Mesenchymal stem cell (in vitro differentiated cells and primary cell): ENCODE data around the gene FEM1B.

ENCODE experiments used
- DNase-seq: peaks from one replicate; pipeline ENCODE4 v3.0.0-alpha.2; 2013
- H2AFZ ChIP-seq: one replicate; pipeline ENCODE4 v1.6.1; 2013; ENCODE audit warnings: low read depth, mild to moderate bottlenecking, control low read depth, inconsistent platforms, low read length, moderate library complexity
- H2AK5ac ChIP-seq: 2 replicates; pipeline ENCODE4 v1.6.1; 2013; ENCODE audit warnings: low read length, moderate library complexity, mild to moderate bottlenecking, inconsistent platforms; ENCODE audit not compliant: severe bottlenecking
- H2BK120ac ChIP-seq: one replicate; pipeline ENCODE4 v1.6.1; 2013; ENCODE audit warnings: low read depth, mild to moderate bottlenecking, inconsistent platforms, low read length, moderate library complexity
- H2BK12ac ChIP-seq, 2 experiments: one replicate each; pipeline ENCODE4 v1.6.1; 2013; ENCODE audit warnings: inconsistent platforms in 2 of 2, low read length in 2 of 2, mild to moderate bottlenecking in 2 of 2, moderate library complexity in 2 of 2, control low read depth in 1 of 2
- H2BK15ac ChIP-seq: one replicate; pipeline ENCODE4 v1.6.1; 2013; ENCODE audit warnings: mild to moderate bottlenecking, low read depth, inconsistent platforms; ENCODE audit not compliant: poor library complexity, severe bottlenecking
- H2BK5ac ChIP-seq: 2 replicates; pipeline ENCODE4 v1.6.1; 2013; ENCODE audit warnings: low read depth, mild to moderate bottlenecking, low read length, control low read depth, inconsistent platforms; ENCODE audit not compliant: poor library complexity, severe bottlenecking
- H3K14ac ChIP-seq, 2 experiments: one replicate each; pipeline ENCODE4 v1.6.1; 2013; ENCODE audit warnings: inconsistent platforms in 2 of 2, low read length in 2 of 2, control low read depth in 1 of 2, mild to moderate bottlenecking in 1 of 2, moderate library complexity in 1 of 2
- H3K18ac ChIP-seq, 2 experiments: one replicate each; pipeline ENCODE4 v1.6.1; 2013; ENCODE audit warnings: inconsistent platforms in 2 of 2, low read length in 2 of 2, control low read depth in 1 of 2, low read depth in 1 of 2, mild to moderate bottlenecking in 1 of 2
- H3K23ac ChIP-seq, 2 experiments: one replicate each; pipeline ENCODE4 v1.6.1; 2013; ENCODE audit warnings: inconsistent platforms in 2 of 2, low read length in 2 of 2, mild to moderate bottlenecking in 2 of 2, moderate library complexity in 2 of 2, control low read depth in 1 of 2
- H3K27ac ChIP-seq: 2 replicates; pipeline ENCODE4 v1.5.1; 2013; ENCODE audit warnings: mild to moderate bottlenecking, moderate library complexity, low read length, control low read depth, inconsistent platforms; ENCODE audit not compliant: poor library complexity, severe bottlenecking
- H3K27me3 ChIP-seq, 2 experiments: 2 replicates each; pipeline versions ENCODE4 v1.6.1 to v1.7.0; 2013; ENCODE audit warnings: low read length in 2 of 2, mild to moderate bottlenecking in 2 of 2, moderate library complexity in 2 of 2, control low read depth in 1 of 2, inconsistent platforms in 1 of 2; ENCODE audit not compliant: control insufficient read depth in 1 of 2, insufficient read depth in 1 of 2
- H3K36me3 ChIP-seq, 2 experiments: 2 replicates each; pipeline versions ENCODE4 v1.6.1 to v1.7.0; 2013; ENCODE audit warnings: low read length in 2 of 2, control low read depth in 1 of 2, inconsistent platforms in 1 of 2, low read depth in 1 of 2, mild to moderate bottlenecking in 1 of 2; ENCODE audit not compliant: insufficient read depth in 2 of 2, control insufficient read depth in 1 of 2
- H3K4ac ChIP-seq, 2 experiments: one replicate each; pipeline ENCODE4 v1.6.1; 2013; ENCODE audit warnings: inconsistent platforms in 2 of 2, low read length in 2 of 2, mild to moderate bottlenecking in 2 of 2, moderate library complexity in 2 of 2, control low read depth in 1 of 2, low read depth in 1 of 2
- H3K4me1 ChIP-seq: 2 replicates; pipeline ENCODE4 v1.6.1; 2013; ENCODE audit warnings: low read depth, low read length, control low read depth; ENCODE audit not compliant: control insufficient read depth, insufficient read depth
- H3K4me2 ChIP-seq: 2 replicates; pipeline ENCODE4 v1.6.1; 2013; ENCODE audit warnings: low read length, mild to moderate bottlenecking, inconsistent platforms; ENCODE audit not compliant: poor library complexity, severe bottlenecking
- H3K4me3 ChIP-seq, 2 experiments: 2 replicates each; pipeline versions ENCODE4 v1.5.1 to v1.7.0; 2013; ENCODE audit warnings: low read length in 2 of 2, mild to moderate bottlenecking in 2 of 2, control low read depth in 1 of 2, low read depth in 1 of 2; ENCODE audit not compliant: insufficient read depth in 1 of 2
- H3K79me1 ChIP-seq: replicated peaks from 2 replicates; pipeline ENCODE4 v1.6.1; 2013; ENCODE audit warnings: mild to moderate bottlenecking, control low read depth, low read length, inconsistent platforms; ENCODE audit not compliant: poor library complexity, severe bottlenecking
- H3K9ac ChIP-seq: 2 replicates; pipeline ENCODE4 v1.7.0; 2013; ENCODE audit warnings: mild to moderate bottlenecking, low read length, moderate library complexity
- H3K9me3 ChIP-seq: 2 replicates; pipeline ENCODE4 v1.7.0; 2013; ENCODE audit warnings: mild to moderate bottlenecking, low read length; ENCODE audit not compliant: control insufficient read depth
- H4K8ac ChIP-seq: one replicate; pipeline ENCODE4 v1.6.1; 2013; ENCODE audit warnings: inconsistent platforms, mild to moderate bottlenecking, low read length, moderate library complexity
- H4K91ac ChIP-seq: one replicate; pipeline ENCODE4 v1.6.1; 2013; ENCODE audit warnings: mild to moderate bottlenecking, low read length, inconsistent platforms
- WGBS: methylation state at CpG from one replicate; pipeline ENCODE4 v1.1.7; 2013; ENCODE audit warnings: mixed read lengths; 5-methylcytosine and 5-hydroxymethylcytosine counted together

FEM1B gene

GRCh38 chr15:68333775-68334470, 56.4 kb downstream of the FEM1B start:
- Histone ChIP-seq H3K4ac (peak overlapping the region; percentile 80 to 88), H3K4me3 (no peak overlapping the region), H2BK5ac (no peak overlapping the region), H3K9ac (no peak overlapping the region), H2BK120ac (peak overlapping the region; percentile 86), H3K4me2 (no peak overlapping the region), H4K8ac (peak overlapping the region; percentile 97), H3K27me3 (peaks cover 0 to 8% of the 10 kb centered on the region in 2 experiments), H3K23ac (peak overlapping the region in 1 of 2 experiments; percentile 57), H2BK15ac (peak overlapping the region; percentile 17), H4K91ac (peak overlapping the region; percentile 97), H2AK5ac (peak overlapping the region; percentile 31), H3K4me1 (peaks cover 46% of the 10 kb centered on the region), H3K36me3 (peaks cover 5 to 77% of the 10 kb centered on the region in 2 experiments), H3K9me3 (no peaks in the 10 kb centered on the region), H3K14ac (peak overlapping the region in 1 of 2 experiments; percentile 19), H3K27ac (peak overlapping the region; percentile 47), H2BK12ac (peak overlapping the region; percentile 97 to 99), H2AFZ (no peak overlapping the region), H3K18ac (peak overlapping the region; percentile 80 to 100), H3K79me1 (no peaks in the 10 kb centered on the region)
- 47% methylated on average over 8 of the region's 8 CpGs for WGBS
- peak; percentile 79 for DNase-seq

GRCh38 chr15:68334661-68335124, 57.1 kb downstream of the FEM1B start:
- Histone ChIP-seq H4K8ac (peak overlapping the region; percentile 49), H2AK5ac (peak overlapping the region; percentile 0), H3K79me1 (no peaks in the 10 kb centered on the region), H4K91ac (peak overlapping the region; percentile 52), H3K14ac (no peak overlapping the region), H3K36me3 (peaks cover 5 to 76% of the 10 kb centered on the region in 2 experiments), H3K27me3 (peaks cover 0 to 6% of the 10 kb centered on the region in 2 experiments), H3K9me3 (no peaks in the 10 kb centered on the region), H3K4me2 (no peak overlapping the region), H3K4me1 (peaks cover 44% of the 10 kb centered on the region), H2BK120ac (peak overlapping the region; percentile 3), H3K23ac (no peak overlapping the region), H2BK5ac (no peak overlapping the region), H3K4me3 (no peak overlapping the region), H3K9ac (no peak overlapping the region), H3K4ac (peak overlapping the region; percentile 19 to 71), H3K18ac (peak overlapping the region; percentile 25 to 77), H2BK15ac (no peak overlapping the region), H2AFZ (no peak overlapping the region), H3K27ac (peak overlapping the region; percentile 1), H2BK12ac (peak overlapping the region in 1 of 2 experiments; percentile 33)
- WGBS, result 35% methylated on average over 8 of the region's 9 CpGs
- peak; percentile 69 for DNase-seq

DNA sequence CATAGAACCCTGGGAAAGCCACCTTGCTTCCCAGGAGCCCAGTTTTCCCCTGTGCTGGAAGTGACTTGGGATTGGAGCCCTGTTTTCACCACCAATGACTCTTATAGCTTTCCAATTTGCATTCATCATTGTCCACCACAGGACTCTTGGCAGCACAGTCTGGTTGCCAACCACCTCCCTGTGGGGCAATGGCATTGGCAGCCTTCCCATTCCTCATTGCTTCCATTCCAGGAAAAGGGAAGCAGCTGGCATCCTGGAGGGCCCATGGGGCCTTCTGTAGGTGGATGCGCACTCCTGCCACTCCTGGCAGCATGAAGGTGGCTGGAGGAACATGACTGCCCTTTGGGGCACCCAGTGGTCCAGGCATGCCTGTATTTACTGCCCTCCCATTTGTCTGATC, 57.7 kb downstream of the FEM1B start:
- no peak overlapping the region for H3K4me2 ChIP-seq
- H2BK12ac ChIP-seq, result peak overlapping the region; percentile 22 to 42
- H3K4me1 ChIP-seq, result peaks cover 41% of the 10 kb centered on the region
- peak overlapping the region; percentile 1 for H3K27ac ChIP-seq
- peaks cover 5 to 75% of the 10 kb centered on the region in 2 experiments for H3K36me3 ChIP-seq
- no peaks in the 10 kb centered on the region for H3K9me3 ChIP-seq
- H3K23ac ChIP-seq, result no peak overlapping the region
- H2BK120ac ChIP-seq, result peak overlapping the region; percentile 3
- no peaks in the 10 kb centered on the region for H3K79me1 ChIP-seq
- no peak overlapping the region for H3K9ac ChIP-seq
- H4K8ac ChIP-seq, result peak overlapping the region; percentile 49
- peak overlapping the region in 1 of 2 experiments; percentile 4 for H3K4me3 ChIP-seq
- H3K14ac ChIP-seq, result peak overlapping the region in 1 of 2 experiments; percentile 29
- no peak overlapping the region for H2BK5ac ChIP-seq
- 100% methylated on average over 1 of the region's 1 CpG for WGBS
- peak overlapping the region; percentile 0 for H2AK5ac ChIP-seq
- no peak overlapping the region for H2BK15ac ChIP-seq
- H4K91ac ChIP-seq, result peak overlapping the region; percentile 52
- H3K27me3 ChIP-seq, result peaks cover 0 to 11% of the 10 kb centered on the region in 2 experiments
- peak overlapping the region; percentile 25 to 77 for H3K18ac ChIP-seq
- no peak overlapping the region for H2AFZ ChIP-seq
- no peak for DNase-seq
- H3K4ac ChIP-seq, result peak overlapping the region; percentile 19 to 71

- H2BK5ac ChIP-seq, result no peak overlapping the region
- peak overlapping the region; percentile 19 to 71 for H3K4ac ChIP-seq
- H3K36me3 ChIP-seq, result peaks cover 5 to 79% of the 10 kb centered on the region in 2 experiments
- no peak overlapping the region for H2AFZ ChIP-seq
- H3K18ac ChIP-seq, result peak overlapping the region; percentile 25 to 77
- no peak overlapping the region for H2AK5ac ChIP-seq
- 93% methylated on average over 14 of the region's 14 CpGs for WGBS
- no peaks in the 10 kb centered on the region for H3K79me1 ChIP-seq
- H3K9ac ChIP-seq, result no peak overlapping the region
- H3K27me3 ChIP-seq, result peaks cover 0 to 15% of the 10 kb centered on the region in 2 experiments
- no peak overlapping the region for H3K23ac ChIP-seq
- peak overlapping the region; percentile 45 for H4K91ac ChIP-seq
- no peak overlapping the region for H3K27ac ChIP-seq
- no peak overlapping the region for H2BK120ac ChIP-seq
- H3K9me3 ChIP-seq, result no peaks in the 10 kb centered on the region
- H3K4me3 ChIP-seq, result peak overlapping the region in 1 of 2 experiments; percentile 4
- H4K8ac ChIP-seq, result peak overlapping the region; percentile 49
- peak overlapping the region in 1 of 2 experiments; percentile 29 for H3K14ac ChIP-seq
- no peak overlapping the region for H2BK15ac ChIP-seq
- DNase-seq, result no peak
- no peak overlapping the region for H3K4me2 ChIP-seq
- peaks cover 41% of the 10 kb centered on the region for H3K4me1 ChIP-seq
- peak overlapping the region; percentile 22 to 42 for H2BK12ac ChIP-seq
Measured at GRCh38 chr15:68335655-68336054, 58.1 kb downstream of the FEM1B start.
